ENCODE measurements around the gene SORBS1.
"Not testable (repeated sequence)": the region's sequence is repeated elsewhere in the genome, so short reads cannot be mapped to it uniquely, and the experiment has no call there.

SORBS1 gene

GRCh38 chr10:95480102-95480900, 80.9 kb downstream of the SORBS1 start:
- DNase-seq: no peak

- no peak for DNase-seq
Measured at GRCh38 chr10:95478935-95479334, 82.2 kb downstream of the SORBS1 start.

- DNase-seq: no peak
Measured at GRCh38 chr10:95478185-95478584, 83.0 kb downstream of the SORBS1 start.

GRCh38 chr10:95477175-95477520, 84.0 kb downstream of the SORBS1 start:
- no peak for DNase-seq

GRCh38 chr10:95476469-95477174, 84.5 kb downstream of the SORBS1 start:
- DNase-seq: no peak

- DNase-seq: no peak
Measured at GRCh38 chr10:95475827-95476468, 85.2 kb downstream of the SORBS1 start.

GRCh38 chr10:95475003-95475383, 86.2 kb downstream of the SORBS1 start:
- DNase-seq: no peak

GRCh38 chr10:95474228-95475002, 86.8 kb downstream of the SORBS1 start:
- no peak for DNase-seq

GRCh38 chr10:95472304-95473088, 88.7 kb downstream of the SORBS1 start:
- no peak for DNase-seq

- DNase-seq: no peak
Measured at GRCh38 chr10:95469676-95470075, 91.5 kb downstream of the SORBS1 start.

- DNase-seq: no peak
Measured at GRCh38 chr10:95469251-95469650, 91.9 kb downstream of the SORBS1 start.

- not testable (repeated sequence) for DNase-seq
Measured at GRCh38 chr10:95467642-95468041, 93.5 kb downstream of the SORBS1 start.

GRCh38 chr10:95467162-95467599, 94.0 kb downstream of the SORBS1 start:
- DNase-seq: no peak

- DNase-seq: peak in 1 of 3 donors; percentile 2
Measured at GRCh38 chr10:95466436-95466835, 94.7 kb downstream of the SORBS1 start.

- DNase-seq: no peak
Measured at GRCh38 chr10:95464280-95464679, 96.9 kb downstream of the SORBS1 start.

GRCh38 chr10:95462740-95463667, 98.2 kb downstream of the SORBS1 start:
- DNase-seq: no peak

GRCh38 chr10:95461611-95462010, 99.6 kb downstream of the SORBS1 start:
- DNase-seq: no peak

GRCh38 chr10:95459446-95460045, 101.6 kb downstream of the SORBS1 start:
- no peak for DNase-seq

GRCh38 chr10:95458871-95459270, 102.3 kb downstream of the SORBS1 start:
- DNase-seq: no peak

- no peak for DNase-seq
Measured at GRCh38 chr10:95458014-95458413, 103.2 kb downstream of the SORBS1 start.
